Activated naive CD8-positive, alpha-beta T cell treated with anti-CD3 and anti-CD28 coated beads, Interleukin-2, amount 50 U/mL, for 16 hours (primary cell): ENCODE data around the gene GRAMD2B.

ENCODE experiments used
- DNase-seq: peaks from one replicate; pipeline ENCODE4 v3.0.0-alpha.2; 2020; ENCODE audit warnings: low read depth, low spot score

GRAMD2B gene

DNA sequence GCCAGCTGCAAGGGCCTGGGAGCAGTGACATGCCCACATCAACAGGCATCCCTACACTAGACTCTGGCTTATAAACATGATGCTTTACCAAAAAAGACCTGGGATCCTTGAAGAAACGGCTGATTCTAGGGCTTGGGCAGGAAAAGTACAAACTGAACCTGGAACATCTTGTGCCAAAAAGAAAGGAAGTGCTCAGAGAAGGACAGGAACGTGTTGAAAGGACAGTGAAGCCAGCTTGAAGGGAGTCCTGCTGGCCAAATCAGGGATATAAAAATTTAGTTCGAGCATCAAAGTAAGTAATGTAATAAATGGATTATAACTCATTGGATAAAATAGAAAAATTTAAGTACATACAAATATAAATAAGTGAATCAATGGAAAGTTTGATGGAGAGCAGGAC lies 113.7 kb downstream of the GRAMD2B start:
- no peak for DNase-seq

DNA sequence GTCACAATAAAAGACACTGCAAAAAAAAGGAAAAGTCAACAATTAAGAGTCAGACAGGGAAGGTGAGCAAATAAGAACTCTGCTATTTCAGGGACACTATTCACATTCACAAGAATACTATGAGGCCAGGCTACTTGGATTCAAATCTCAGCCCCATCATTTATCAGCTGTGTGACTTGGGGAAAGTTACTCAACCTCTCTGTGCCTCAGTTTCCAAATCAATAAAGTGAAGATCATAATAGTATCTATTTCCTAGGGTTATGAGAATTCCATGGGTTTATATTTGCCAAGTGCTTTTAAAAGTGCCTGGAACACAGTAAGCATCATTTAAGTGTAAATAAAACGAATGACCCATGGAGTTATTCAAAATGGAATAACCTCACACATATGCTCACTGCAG lies 115.4 kb downstream of the GRAMD2B start:
- DNase-seq, result no peak

DNA sequence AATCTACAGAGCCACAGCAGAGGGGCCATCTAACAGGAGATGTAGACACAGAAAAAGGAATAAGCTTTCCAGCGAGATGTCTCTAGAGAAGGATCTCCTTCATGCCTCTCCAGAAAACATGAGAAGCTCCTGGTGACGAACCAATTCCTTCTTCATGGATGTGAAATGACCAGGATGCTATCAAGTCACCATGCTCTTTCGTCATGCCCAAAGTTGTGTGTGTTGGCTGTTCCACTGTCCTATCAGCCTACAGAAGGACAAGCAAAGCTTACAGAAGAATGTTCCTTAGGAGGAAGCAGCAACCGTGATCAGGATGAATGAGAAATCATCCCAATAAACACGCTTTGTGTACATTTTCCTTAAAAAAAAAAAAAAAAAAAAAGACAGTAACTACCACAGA lies 117.4 kb downstream of the GRAMD2B start:
- DNase-seq, result no peak

DNA sequence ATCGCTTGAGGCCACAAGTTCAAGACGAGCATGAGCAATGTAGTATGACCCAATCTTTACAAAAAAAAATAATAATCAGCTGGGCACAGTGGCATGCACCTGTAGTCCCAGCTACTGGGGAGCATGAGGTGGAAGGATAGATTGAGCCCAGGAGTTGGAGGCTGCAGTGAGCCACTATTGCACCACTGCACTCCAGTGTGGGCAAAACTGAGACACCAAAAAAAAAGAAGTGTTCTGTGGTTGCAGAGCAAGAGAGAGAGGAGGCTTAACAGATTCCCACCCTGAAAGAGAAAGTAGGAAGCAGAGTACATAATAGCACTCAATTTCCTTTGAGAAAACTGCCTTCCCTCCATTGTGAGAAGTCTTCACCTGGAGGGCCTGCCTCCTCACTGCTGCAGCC lies 119.2 kb downstream of the GRAMD2B start:
- DNase-seq, result no peak

DNA sequence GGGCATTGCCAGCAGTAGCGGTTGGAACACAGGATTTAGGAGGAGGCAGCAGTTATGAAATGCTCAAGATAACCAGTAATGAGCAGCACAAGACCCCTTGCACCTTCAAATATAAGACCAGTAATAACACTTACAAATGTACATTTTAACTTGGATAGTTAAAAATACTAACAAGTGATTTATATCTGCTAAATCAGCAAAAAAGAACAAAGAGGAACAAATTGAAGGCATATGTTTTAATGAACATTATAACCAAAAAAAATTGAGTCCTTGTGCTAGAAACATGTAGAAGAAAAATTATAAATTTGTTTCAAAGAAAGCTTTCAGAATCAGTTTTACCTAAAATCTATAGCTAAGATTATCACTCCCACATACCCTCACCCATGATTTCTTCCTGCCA lies 119.8 kb downstream of the GRAMD2B start:
- DNase-seq, result no peak

DNA sequence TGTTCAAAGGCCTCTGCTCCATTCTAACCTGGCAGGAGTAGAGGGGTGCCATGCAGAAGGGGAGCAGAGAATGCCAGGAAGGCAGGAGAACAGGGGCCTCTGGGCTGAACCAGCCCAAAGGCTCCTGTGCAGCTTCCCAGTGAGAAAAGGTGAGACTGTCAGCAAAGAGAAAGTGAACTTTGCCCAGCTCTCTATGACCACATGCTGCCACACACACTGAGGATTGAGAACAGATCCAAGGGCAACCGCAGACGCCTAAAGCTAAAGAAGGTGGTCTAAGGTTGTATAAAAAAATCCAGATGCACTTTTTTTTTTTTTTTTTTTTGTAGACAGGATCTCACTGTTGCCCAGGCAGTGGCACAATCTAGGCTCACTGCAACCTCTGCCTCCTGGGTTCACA lies 120.5 kb downstream of the GRAMD2B start:
- no peak for DNase-seq
